Ovary (tissue), 10 donors: Measurements from ENCODE around the gene SLC37A2. TPM values are rescaled to one million over a fixed set of nuclear protein-coding genes. Genes with fewer than 3 reads are reported as not detected.
A peak's percentile ranks its signal among the peaks of the same experiment; 100 is the strongest.

Experiments
- DNase-seq, 5 donors: peaks; one replicate each; pipeline ENCODE4 v3.0.0-alpha.2; 2019 to 2020
- H3K27ac ChIP-seq, 2 donors: fragments of 200-600 bp; one replicate each; pipeline versions ENCODE4 v1.5.1 to v1.8.0; 2019 to 2022
- H3K27me3 ChIP-seq: fragments of 200-600 bp; one replicate; pipeline ENCODE4 v1.8.0; 2022
- H3K36me3 ChIP-seq: fragments of 200-600 bp; sonication (generic); one replicate; pipeline ENCODE4 v1.5.1; 2019
- H3K4me1 ChIP-seq: one replicate; pipeline ENCODE4 v1.8.1; 2013; ENCODE audit warnings: mild to moderate bottlenecking, moderate library complexity; ENCODE audit not compliant: insufficient read depth
- H3K4me3 ChIP-seq: fragments of 200-600 bp; sonication (generic); one replicate; pipeline ENCODE4 v1.5.1; 2017
- H3K9me3 ChIP-seq, 2 donors: fragments of 200-600 bp in 1 of 2; sonication (generic) in 1 of 2; one replicate each; pipeline versions ENCODE4 v1.5.1 to v1.8.1; 2013 to 2019; ENCODE audit warnings: mild to moderate bottlenecking in 1 of 2, moderate library complexity in 1 of 2
- CTCF ChIP-seq, 3 donors: fragments of 450-650 bp in 2 of 3; fragments of 200-600 bp in 1 of 3; IDR thresholded peaks; one replicate each; pipeline versions ENCODE4 v1.5.1 to v1.8.0; 2016 to 2022; ENCODE audit warnings: antibody characterized with exemption in 3 of 3, mild to moderate bottlenecking in 1 of 3
- EP300 ChIP-seq: sonication (generic); formaldehyde crosslinking; IDR thresholded peaks from one replicate; pipeline ENCODE4 v1.6.1; 2017; ENCODE audit warnings: antibody characterized with exemption
- POLR2A ChIP-seq: fragments of 450-650 bp; IDR thresholded peaks from one replicate; pipeline ENCODE4 v1.6.1; 2017; ENCODE audit warnings: antibody characterized with exemption, mild to moderate bottlenecking, moderate library complexity
- WGBS, 3 donors: extraction: QIAGEN DNeasy Blood & Tissue Kit in 1 of 3; methylation state at CpG; one replicate each; pipeline versions ENCODE4 v1.1.5 to v1.1.7; 2013 to 2017; 5-methylcytosine and 5-hydroxymethylcytosine counted together
- intact Hi-C, 4 donors: fragments of 100-400 bp; cut with DNase I; formaldehyde crosslinking; loops; one replicate each; pipeline versions ENCODE4 v1.11.0 to v1.15.1; 2022 to 2023
- long read RNA-seq, 3 donors: library from polyadenylated mRNA in 2 of 3; unstranded in 2 of 3; transcript quantifications; one replicate each; pipeline ENCODE4 v2.0.0 and lab custom pipeline, GENCODE V29; 2021 to 2026
- polyA plus RNA-seq, 2 donors: library from polyadenylated mRNA; stranded (reverse); fragments of 200-250 nt in 1 of 2; fragments of 350-450 nt in 1 of 2; fragmentation: Illumina TruSeq in 1 of 2; extraction: RNeasy Lipid Tissue Mini Kit (QIAGEN cat#74804) in 1 of 2; gene quantifications; one replicate each; pipeline ENCODE4 v1.2.3, GENCODE V29; 2013 to 2014
- total RNA-seq, 7 donors: library from RNA; depleted of rRNA in 2 of 7; stranded (reverse); fragments of >200 nt in 2 of 7; fragmentation: NEBNext Ultra II Directional in 3 of 7; extraction: Animal tissue kit (Norgen Biotek cat#: 25700) in 3 of 7; gene quantifications; one replicate each; pipeline versions ENCODE4 v1.1.0 to v1.2.4, GENCODE V29; 2016 to 2023
- donor health status: DM: no; HTN: no; CAD: no; lungs with moderate emphysema.
- donor health status: DM: no; HTN: no; CAD: no.
- donor health status: Bipolar disorder and iron deficiency.
- donor health status: DM: yes; HTN: yes; CAD: no.
- donor health status: DM: no; HTN: no; CAD: no.
- donor health status: DM: yes; HTN: yes; CAD: no.

Gene SLC37A2
- total RNA-seq (1 to 10 TPM; 1.3 to 6.6 (median 2.2) TPM), polyA plus RNA-seq (1 to 10 TPM in 1 of 2 donors, under 1 TPM in 1; 0.93 to 7.9 TPM)
- long read RNA-seq, donor 1 = 0 reads
- long read RNA-seq, donor 2 = 0 reads
- long read RNA-seq, donor 3 = 0 reads

GRCh38 chr11:125062931-125063428 lies at the start of gene SLC37A2:
TSS of gene SLC37A2 (plus strand) at chr11:125063305. CDS start at chr11:125063368, 63 bp downstream.
- no peak for TF ChIP-seq EP300
- TF ChIP-seq POLR2A = no peak
- TF ChIP-seq CTCF (IDR thresholded peaks at IDR 0.05) = no peak
- Histone ChIP-seq H3K36me3 (no peaks in the 10 kb centered on the region), H3K27me3 (no peaks in the 10 kb centered on the region), H3K27ac (peak within 1 kb of the TSS in 1 of 2 donors; percentile 42), H3K4me1 (peaks cover 5% of the 10 kb centered on the region), H3K4me3 (peak within 1 kb of the TSS; percentile 59), H3K9me3 (no peaks in the 10 kb centered on the region)
- intact Hi-C loops = no loop called here
- WGBS, 3 donors = 0 to 4% (median 1%) methylated on average over 34 to 46 of the region's 46 CpGs
- peak; percentile 40 to 76 (median 55) for DNase-seq

- H3K9me3 ChIP-seq = no peaks in the 10 kb centered on the region
- H3K36me3 ChIP-seq = no peaks in the 10 kb centered on the region
- H3K4me3 ChIP-seq = no peak overlapping the region
- no peaks in the 10 kb centered on the region for H3K4me1 ChIP-seq
- no peaks in the 10 kb centered on the region for H3K27me3 ChIP-seq
- no peak overlapping the region for H3K27ac ChIP-seq
- intact Hi-C loops = no loop called here
- TF ChIP-seq CTCF (IDR thresholded peaks at IDR 0.05) (no peak), POLR2A (no peak), EP300 (no peak)
- no peak for DNase-seq
Measured at GRCh38 chr11:125016413-125016812, 46.7 kb upstream of the SLC37A2 start.

- no peaks in the 10 kb centered on the region for H3K9me3 ChIP-seq
- intact Hi-C loops = no loop called here
- no peaks in the 10 kb centered on the region for H3K4me1 ChIP-seq
- no peak overlapping the region for H3K27ac ChIP-seq
- no peak for DNase-seq
- no peaks in the 10 kb centered on the region for H3K27me3 ChIP-seq
- 27 to 59% (median 31%) methylated on average over 2 of the region's 2 CpGs for WGBS, 3 donors
- H3K4me3 ChIP-seq = no peak overlapping the region
- TF ChIP-seq EP300 (no peak), POLR2A (no peak), CTCF (IDR thresholded peaks at IDR 0.05) (no peak)
- H3K36me3 ChIP-seq = no peaks in the 10 kb centered on the region
Measured at GRCh38 chr11:125020342-125020741, 42.8 kb upstream of the SLC37A2 start.

GRCh38 chr11:125022551-125022950 lies 40.6 kb upstream of the SLC37A2 start:
- no peaks in the 10 kb centered on the region for H3K27me3 ChIP-seq
- H3K4me1 ChIP-seq = no peaks in the 10 kb centered on the region
- H3K27ac ChIP-seq = no peak overlapping the region
- no peak for DNase-seq
- intact Hi-C loops = no loop called here
- no peak for TF ChIP-seq CTCF (IDR thresholded peaks at IDR 0.05)
- no peak for TF ChIP-seq POLR2A
- no peak for TF ChIP-seq EP300
- no peaks in the 10 kb centered on the region for H3K36me3 ChIP-seq
- H3K4me3 ChIP-seq = no peak overlapping the region
- no peaks in the 10 kb centered on the region for H3K9me3 ChIP-seq
